ENCODE data around the gene HDAC4. TPM values are rescaled to one million over a fixed set of nuclear protein-coding genes. Genes with fewer than 3 reads are reported as not detected.

Gene HDAC4
- total and polyA plus RNA-seq, 2 of the 8 experiments (the other 6 are each of a cell fraction or from before 2014, with no cell fraction given): 15.4 to 31.5 TPM

GRCh38 chr2:239245107-239245506, 155.7 kb downstream of the HDAC4 start:
- H2BK15ac ChIP-seq (ENCODE audit: low read length): no peak overlapping the region
- no peak overlapping the region for H4K91ac ChIP-seq (replicated peaks; ENCODE audit: insufficient read length, low read length)
- no peak overlapping the region for H4K8ac ChIP-seq (ENCODE audit: extremely low read depth, insufficient read depth, low read length)
- no peak overlapping the region for H2BK120ac ChIP-seq (replicated peaks; ENCODE audit: low read depth, low read length)
- TF ChIP-seq NRF1 (IDR thresholded peaks at IDR 0.05; ENCODE audit: low read depth, low read length) (no peak), EGR1 (IDR thresholded peaks at IDR 0.05; ENCODE audit: borderline replicate concordance, low read depth, low read length) (no peak), TBP (IDR thresholded peaks at IDR 0.05; ENCODE audit: low read depth, low read length) (no peak), SIRT6 (IDR thresholded peaks at IDR 0.05; ENCODE audit: low read length) (no peak), SIN3A (conservative IDR thresholded peaks at IDR 0.05 in 1 of 2, IDR thresholded peaks at IDR 0.05 in 1 of 2; ENCODE audit: low read depth in 1 of 2, low read length in 2 of 2) (no peak), MAFK (IDR thresholded peaks at IDR 0.05; ENCODE audit: low read depth, low read length) (no peak), RNF2 (IDR thresholded peaks at IDR 0.05; ENCODE audit: borderline replicate concordance, low read depth, low read length, missing control alignments, poor library complexity, severe bottlenecking) (no peak), TCF12 (IDR thresholded peaks at IDR 0.05; ENCODE audit: low read depth, low read length) (no peak), SRF (IDR thresholded peaks at IDR 0.05; ENCODE audit: low read depth, low read length) (no peak), ZNF274 (IDR thresholded peaks at IDR 0.05; ENCODE audit: borderline replicate concordance, extremely low read depth, low read length) (no peak), CREB1 (IDR thresholded peaks at IDR 0.05) (no peak), RXRA (IDR thresholded peaks at IDR 0.05; ENCODE audit: insufficient read depth, low read depth, low read length) (no peak), SP4 (IDR thresholded peaks at IDR 0.05; ENCODE audit: low read length) (no peak)
- H3K9me3 ChIP-seq (ENCODE audit: insufficient read depth in 2 of 2, low read depth in 1 of 2, low read length in 1 of 2): no peaks in the 10 kb centered on the region
- peaks cover 2 to 67% of the 10 kb centered on the region in 2 experiments; a peak in 3 of 4 replicates for H3K79me2 ChIP-seq (ENCODE audit: control insufficient read depth in 1 of 2, insufficient read depth in 2 of 2, low read length in 2 of 2)
- H2AK5ac ChIP-seq (ENCODE audit: low read depth, low read length): no peak overlapping the region
- H4K5ac ChIP-seq (ENCODE audit: insufficient read length, low read depth, low read length): no peak overlapping the region
- no peak overlapping the region for H3K4ac ChIP-seq (replicated peaks; ENCODE audit: insufficient read length, low read depth, low read length)
- no peak for FAIRE-seq
- peaks cover 15 to 17% of the 10 kb centered on the region in 2 experiments for H4K20me1 ChIP-seq (replicated peaks in 1 of 2; ENCODE audit: control insufficient read depth in 1 of 2, insufficient read depth in 2 of 2, low read length in 2 of 2)
- H3K14ac ChIP-seq (ENCODE audit: insufficient read length): no peak overlapping the region
- H2BK20ac ChIP-seq (ENCODE audit: low read length): no peak overlapping the region
- peaks cover 0 to 13% (median 10%) of the 10 kb centered on the region in 4 experiments; a peak in 6 of 7 replicates for H3K4me1 ChIP-seq (replicated peaks in 1 of 4; ENCODE audit: control insufficient read depth in 3 of 4, insufficient read depth in 4 of 4, low read length in 3 of 4)
- no peak overlapping the region for H3K23ac ChIP-seq (ENCODE audit: insufficient read length)
- no peak overlapping the region for H3K9ac ChIP-seq (replicated peaks in 1 of 4; ENCODE audit: extremely low read depth in 1 of 4, low read depth in 3 of 4, low read length in 3 of 4)
- whole genome bisulfite sequencing, 2 experiments (ENCODE audit: extremely low coverage in 1 of 2, insufficient coverage in 1 of 2, insufficient read length in 1 of 2, insufficient replicate concordance in 2 of 2, low coverage in 1 of 2, low lambda C conversion rate in 2 of 2, missing lambda C conversion rate in 1 of 2): 95% methylated on average over 5 of the region's 5 CpGs; no CpG with 5 or more reads in 1 of the 2 experiments
- H2BK12ac ChIP-seq (ENCODE audit: low read depth, low read length): no peak overlapping the region
- no peaks in the 10 kb centered on the region for H3K27me3 ChIP-seq (replicated peaks in 1 of 4; ENCODE audit: control insufficient read depth in 3 of 4, extremely low read depth in 1 of 4, insufficient read depth in 3 of 4, low read length in 3 of 4)
- H3K4me2 ChIP-seq (ENCODE audit: insufficient read depth in 1 of 2, low read depth in 2 of 2, low read length in 2 of 2): no peak overlapping the region
- H3K36me3 ChIP-seq (ENCODE audit: control insufficient read depth in 2 of 4, insufficient read depth in 4 of 4, low read length in 3 of 4): no peaks in the 10 kb centered on the region; a peak in 1 of 8 replicates
- H3K79me1 ChIP-seq (ENCODE audit: low read depth, low read length): peaks cover 17% of the 10 kb centered on the region; the same call in 1 of the 2 replicates
- ChIA-PET CTCF (ENCODE audit: partially characterized antibody) (no interaction called here), POLR2A (ENCODE audit: partially characterized antibody) (no interaction called here)
- no peak overlapping the region for H2AFZ ChIP-seq (ENCODE audit: low read length)
- no peak for DNase-seq (ENCODE audit: low read depth in 1 of 2, low spot score in 2 of 2)
- no peak overlapping the region for H3K4me3 ChIP-seq (ENCODE audit: extremely low read depth in 1 of 4, insufficient read depth in 2 of 4, low read depth in 3 of 4, low read length in 4 of 4)
- no peak overlapping the region for H2BK5ac ChIP-seq (ENCODE audit: low read depth, low read length)
- no peak overlapping the region for H3K56ac ChIP-seq (replicated peaks; ENCODE audit: insufficient read length, low read depth, low read length)
- H3K27ac ChIP-seq (ENCODE audit: low read depth, low read length): no peak overlapping the region
- H3K18ac ChIP-seq (ENCODE audit: extremely low read depth, low read length): no peak overlapping the region
- H3K23me2 ChIP-seq (ENCODE audit: low read depth, low read length): no peaks in the 10 kb centered on the region

All from H1 (cell line).